ENCODE measurements around the gene ATP6V0E2.
"Not testable (repeated sequence)": the region's sequence is repeated elsewhere in the genome, so short reads cannot be mapped to it uniquely, and the experiment has no call there.

Gene ATP6V0E2

DNA sequence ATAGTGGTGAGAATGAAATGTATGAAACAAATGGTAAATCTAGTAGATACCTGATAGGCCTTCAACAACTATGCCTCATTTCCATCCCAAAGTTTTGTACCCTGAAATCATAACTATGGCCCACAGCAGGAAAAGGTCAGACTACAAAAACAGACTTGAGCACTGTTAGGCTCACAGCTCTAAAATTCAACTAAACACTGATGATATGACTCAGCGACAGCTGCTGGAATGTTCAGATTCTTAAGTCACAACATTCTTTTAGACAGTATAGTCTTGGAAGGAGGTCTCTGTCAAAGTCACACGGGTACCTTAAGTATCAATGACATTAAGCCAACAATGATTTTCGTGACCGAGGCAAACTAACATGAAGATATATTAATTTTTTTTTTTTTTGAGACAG lies 38.4 kb downstream of the ATP6V0E2 start:
- DNase-seq (ENCODE audit: extremely low read depth in 1 of 2, low read depth in 1 of 2) = not testable (repeated sequence)

DNA sequence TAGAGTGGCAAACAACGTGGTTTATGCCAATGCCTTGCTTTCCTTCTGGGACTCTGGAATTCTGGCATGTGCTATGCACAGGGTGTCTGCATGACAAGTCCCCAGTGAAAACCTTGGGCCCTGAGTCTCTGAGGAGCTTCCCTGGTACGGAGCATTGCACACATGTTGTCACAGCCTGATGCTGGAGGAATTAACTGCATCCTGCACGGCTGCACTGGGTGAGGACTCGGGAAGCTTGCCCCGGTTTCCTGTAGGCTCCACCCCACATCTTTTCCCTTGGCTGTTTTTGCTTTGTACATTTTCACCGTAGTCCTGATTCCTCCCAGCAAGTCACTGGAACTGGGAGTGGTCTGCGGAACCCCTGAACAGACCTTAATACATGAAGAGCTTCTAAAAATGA lies 52.6 kb downstream of the ATP6V0E2 start:
- DNase-seq (ENCODE audit: extremely low read depth in 1 of 2, low read depth in 1 of 2) = not testable (repeated sequence)
